ENCODE measurements around the gene NUDCD3.

GRCh38 chr7:44366986-44367385 lies 123.5 kb downstream of the NUDCD3 start:
- TF ChIP-seq, protein P1, sequence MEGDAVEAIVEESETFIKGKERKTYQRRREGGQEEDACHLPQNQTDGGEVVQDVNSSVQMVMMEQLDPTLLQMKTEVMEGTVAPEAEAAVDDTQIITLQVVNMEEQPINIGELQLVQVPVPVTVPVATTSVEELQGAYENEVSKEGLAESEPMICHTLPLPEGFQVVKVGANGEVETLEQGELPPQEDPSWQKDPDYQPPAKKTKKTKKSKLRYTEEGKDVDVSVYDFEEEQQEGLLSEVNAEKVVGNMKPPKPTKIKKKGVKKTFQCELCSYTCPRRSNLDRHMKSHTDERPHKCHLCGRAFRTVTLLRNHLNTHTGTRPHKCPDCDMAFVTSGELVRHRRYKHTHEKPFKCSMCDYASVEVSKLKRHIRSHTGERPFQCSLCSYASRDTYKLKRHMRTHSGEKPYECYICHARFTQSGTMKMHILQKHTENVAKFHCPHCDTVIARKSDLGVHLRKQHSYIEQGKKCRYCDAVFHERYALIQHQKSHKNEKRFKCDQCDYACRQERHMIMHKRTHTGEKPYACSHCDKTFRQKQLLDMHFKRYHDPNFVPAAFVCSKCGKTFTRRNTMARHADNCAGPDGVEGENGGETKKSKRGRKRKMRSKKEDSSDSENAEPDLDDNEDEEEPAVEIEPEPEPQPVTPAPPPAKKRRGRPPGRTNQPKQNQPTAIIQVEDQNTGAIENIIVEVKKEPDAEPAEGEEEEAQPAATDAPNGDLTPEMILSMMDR (optimal IDR thresholded peaks at IDR 0.05 in 1 of 3, IDR thresholded peaks at IDR 0.05 in 1 of 3, conservative IDR thresholded peaks at IDR 0.05 in 1 of 3; ENCODE audit: extremely low read depth in 1 of 3, insufficient read depth in 2 of 3, low read length in 3 of 3), result no peak
- TF ChIP-seq EZH2 (IDR thresholded peaks at IDR 0.05; ENCODE audit: low read length), result no peak
